Stimulated activated CD4-positive, alpha-beta T cell treated with anti-CD3 and anti-CD28 coated beads, TNF-alpha, amount 100 ng/mL, for 4 hours (primary cell): Measurements from ENCODE around the gene DRD2.
"Not testable (repeated sequence)": the region's sequence is repeated elsewhere in the genome, so short reads cannot be mapped to it uniquely, and the experiment has no call there.

Experiments used
- DNase-seq, 3 experiments: peaks; one replicate each; pipeline ENCODE4 v3.0.0-alpha.2; 2020; ENCODE audit warnings: low read depth in 3 of 3

The DRD2 gene

DNA sequence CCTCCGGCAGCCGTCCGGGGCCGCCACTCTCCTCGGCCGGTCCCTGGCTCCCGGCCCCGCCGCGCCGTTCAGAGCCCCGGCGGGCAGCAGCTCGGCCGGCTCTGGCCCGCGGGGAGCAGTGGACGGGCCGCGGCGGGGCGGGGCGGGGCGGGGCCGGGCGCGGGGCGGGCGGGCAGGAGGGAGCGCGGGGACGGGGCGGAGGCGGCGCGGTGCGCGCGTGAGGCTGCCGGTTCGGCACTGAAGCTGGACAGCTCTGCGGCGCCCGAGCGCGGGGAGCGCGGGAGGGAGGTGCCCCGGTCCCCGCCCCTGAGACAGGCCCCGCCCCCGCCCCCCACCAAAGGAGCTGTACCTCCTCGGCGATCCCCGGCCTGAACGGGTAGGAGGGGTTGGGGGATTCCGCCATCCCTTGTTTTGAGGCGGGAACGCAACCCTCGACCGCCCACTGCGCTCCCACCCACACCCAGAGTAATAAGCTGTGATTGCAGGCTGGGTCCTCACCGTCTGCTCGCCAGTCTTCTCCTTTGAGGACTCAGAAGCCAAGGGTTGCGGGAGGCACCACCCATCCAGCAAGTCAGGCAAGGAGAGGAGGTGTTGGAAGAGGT is at the start of gene DRD2:
DRD2 (minus strand) TSS at position 239 of the 602 bp plus-strand sequence. CDS start 50,747 bp downstream, outside the sequence.
- no peak for DNase-seq

DNA sequence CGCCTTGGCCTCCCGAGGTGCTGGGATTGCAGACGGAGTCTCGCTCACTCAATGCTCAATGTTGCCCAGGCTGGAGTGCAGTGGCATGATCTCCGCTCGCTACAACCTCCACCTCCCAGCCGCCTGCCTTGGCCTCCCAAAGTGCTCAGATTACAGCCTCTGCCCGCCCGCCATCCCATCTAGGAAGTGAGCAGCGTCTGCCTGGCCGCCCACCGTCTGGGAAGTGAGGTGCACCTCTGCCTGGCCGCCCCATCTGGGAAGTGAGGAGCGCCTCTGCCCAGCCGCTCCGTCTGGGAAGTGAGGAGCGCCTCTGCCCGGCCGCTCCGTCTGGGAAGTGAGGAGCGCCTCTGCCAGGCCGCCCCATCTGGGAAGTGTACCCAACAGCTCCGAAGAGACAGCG is 48.7 kb upstream of the DRD2 start:
- not testable (repeated sequence) for DNase-seq

DNA sequence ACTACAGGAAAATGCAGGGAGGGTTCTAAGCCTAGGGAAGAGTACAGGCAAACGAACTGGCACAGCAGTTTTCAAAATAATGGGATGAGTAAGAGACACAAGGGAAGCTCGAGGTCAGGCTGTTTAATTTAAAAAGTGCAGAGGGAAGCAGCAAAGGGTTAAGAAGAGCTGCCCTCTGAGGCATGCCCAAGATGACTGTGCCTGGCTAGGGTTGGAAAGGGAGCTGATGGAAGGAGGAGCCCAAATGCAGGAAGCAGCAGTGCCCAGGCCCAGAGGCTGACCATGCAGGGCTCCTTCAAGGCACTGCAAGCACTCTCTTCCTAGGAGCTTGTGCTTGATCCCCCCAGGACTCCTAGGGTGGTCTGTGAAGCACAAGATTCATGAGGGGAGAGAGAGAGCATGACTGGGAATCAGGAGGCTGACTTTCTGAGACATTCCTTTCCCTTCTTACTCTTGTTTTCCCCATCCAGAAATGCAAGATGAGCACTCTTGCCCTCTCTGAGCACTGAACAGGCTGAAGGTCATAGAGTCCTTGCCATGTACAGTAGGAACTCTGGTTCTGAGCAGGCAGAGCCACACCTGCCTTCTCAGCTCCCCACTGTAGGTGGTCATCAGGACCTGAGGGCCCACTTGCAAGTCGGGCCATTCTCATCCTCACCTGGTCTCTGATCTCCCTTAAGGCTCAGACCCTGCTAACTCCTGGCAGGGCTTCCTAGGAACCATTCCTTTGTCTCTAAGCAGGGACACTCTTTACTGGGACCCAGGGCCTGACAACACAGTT is 46.7 kb upstream of the DRD2 start:
- no peak for DNase-seq

DNA sequence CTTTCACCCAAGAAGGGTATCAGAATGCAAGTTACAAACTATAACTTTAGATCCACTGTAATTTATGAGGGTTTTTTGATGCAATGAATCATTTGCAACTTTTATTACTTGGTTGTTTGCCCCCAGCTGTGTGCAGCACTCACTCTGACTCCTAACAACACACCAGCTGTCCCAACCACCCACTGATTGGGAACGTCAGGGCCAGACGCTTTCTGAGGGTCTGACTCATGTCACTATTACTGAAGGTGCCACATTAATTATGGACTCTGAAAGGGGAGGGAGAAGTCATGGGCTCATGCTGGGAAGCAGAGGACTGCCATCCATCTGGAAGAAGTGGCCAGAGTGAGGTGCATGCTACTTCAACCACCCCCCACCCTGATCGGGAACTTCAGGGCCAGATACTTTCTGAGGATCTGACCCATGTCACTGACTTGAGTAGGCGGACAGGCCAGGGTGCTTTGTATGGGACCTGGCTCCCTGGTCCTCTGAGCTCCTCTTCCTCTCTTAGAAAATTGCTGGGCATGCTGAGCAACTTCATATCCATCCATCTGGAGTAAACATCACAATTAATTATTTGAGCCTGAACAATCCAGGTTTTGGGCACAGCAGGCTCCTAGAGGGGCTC is 44.9 kb upstream of the DRD2 start:
- DNase-seq = no peak

DNA sequence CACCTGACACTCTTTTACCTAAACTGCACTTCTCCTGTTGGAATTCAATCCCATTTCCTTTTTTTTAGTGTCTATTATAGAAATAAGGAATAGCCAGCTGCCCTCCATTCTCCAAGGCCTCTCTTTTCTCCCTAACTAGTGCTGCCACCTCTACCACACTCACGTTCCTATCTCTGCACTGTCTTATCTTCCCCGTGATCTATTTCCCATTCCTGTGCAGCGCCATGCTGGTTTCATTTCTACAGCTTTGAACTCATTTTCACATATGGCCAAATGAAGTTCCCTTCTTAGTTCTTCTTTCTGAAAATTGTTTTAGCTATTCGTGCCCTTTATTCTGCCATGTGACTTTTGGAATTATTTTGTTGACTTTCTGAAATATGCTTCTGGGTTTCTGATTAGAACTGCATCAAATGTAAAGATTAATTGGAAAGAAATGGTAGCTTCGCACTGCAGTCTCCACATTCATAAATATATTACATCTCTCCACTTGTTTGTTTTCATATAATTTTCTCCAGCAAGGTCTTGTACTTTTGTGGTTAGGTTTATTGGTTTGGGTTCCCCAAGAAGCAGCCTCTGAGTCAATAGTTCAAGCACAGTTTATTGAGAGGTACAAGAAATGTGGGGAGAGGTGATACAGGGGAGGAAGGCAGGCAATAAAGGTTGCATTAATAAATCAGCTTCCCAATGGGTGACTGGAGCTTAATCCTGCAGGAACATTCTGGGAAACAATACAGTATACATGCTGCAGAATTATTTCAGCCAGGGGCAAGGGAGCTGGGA is 43.7 kb upstream of the DRD2 start:
- no peak for DNase-seq

DNA sequence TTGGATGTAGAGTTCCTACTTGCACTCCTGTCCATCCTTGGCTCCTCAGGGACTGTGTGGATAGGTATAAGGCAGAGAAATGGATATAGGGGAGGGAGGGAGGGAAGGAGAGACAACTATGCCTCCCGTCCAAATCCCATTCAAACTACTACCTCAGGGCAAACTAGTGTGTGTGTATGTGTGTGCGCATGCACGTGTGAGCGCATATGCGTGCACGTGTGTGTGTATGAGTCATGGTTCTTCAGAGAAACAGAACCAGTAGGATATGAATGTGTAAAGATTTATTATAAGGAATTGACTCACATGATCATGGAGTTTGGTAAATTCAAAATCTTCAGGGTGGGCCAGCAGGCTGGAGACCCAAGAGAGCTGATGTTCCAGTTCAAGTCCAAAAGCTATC is 42.2 kb upstream of the DRD2 start:
- DNase-seq = no peak

DNA sequence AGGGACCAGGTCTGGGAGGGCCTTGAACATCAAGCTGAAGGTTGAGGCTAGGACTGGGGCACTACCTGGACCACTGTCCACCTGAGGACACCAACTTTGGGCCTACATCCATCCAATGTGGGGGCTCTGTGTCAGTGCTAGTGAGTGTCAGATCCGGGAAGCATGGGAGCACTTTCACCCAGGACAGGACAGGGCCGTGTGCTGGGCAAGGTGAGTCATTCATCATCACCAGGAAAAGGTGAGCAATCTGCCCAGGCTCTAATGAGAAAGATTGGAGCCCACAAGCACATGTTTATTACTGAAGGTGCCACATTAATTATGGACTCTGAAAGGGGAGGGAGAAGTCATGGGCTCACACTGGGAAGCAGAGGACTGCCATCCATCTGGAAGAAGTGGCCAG is 39.7 kb upstream of the DRD2 start:
- DNase-seq = no peak

DNA sequence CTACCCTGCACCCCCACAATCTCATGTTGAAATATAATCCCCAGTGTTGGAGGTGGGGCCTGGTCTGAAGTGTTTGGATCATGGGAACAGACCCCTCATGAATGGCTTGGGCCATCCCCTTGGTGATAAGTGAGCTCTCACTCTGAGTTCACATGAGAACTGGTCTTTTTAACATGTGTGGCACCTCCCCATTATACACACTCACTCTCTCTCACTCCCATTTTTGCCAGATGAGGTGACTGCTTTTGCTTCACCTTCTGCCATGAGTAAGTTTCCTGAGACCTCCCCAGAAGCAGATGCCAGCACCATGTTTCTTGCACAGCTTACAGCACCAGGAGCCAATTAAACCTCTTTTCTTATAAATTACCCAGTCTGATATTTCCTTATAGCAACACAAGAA is 32.1 kb upstream of the DRD2 start:
- DNase-seq = no peak

DNA sequence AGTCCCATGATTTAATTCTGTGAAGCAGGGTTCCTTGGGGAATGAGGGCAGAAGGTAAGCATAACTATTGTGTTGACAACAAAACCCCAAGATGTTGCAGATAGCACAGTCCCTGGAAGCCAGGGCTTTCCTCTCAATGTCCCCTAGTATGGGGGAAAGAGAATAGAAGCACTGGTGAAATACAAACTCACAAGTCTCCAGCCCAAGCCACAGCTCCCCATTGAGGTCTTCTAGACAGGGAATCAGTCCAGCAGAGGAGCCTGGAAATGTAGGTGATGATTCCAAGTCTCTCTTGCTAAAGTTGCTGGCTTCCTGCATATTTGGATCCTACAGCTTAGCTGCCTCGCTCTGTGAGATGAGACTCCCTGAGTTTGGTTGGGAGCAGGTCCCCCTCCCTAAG is 31.7 kb upstream of the DRD2 start:
- no peak for DNase-seq

DNA sequence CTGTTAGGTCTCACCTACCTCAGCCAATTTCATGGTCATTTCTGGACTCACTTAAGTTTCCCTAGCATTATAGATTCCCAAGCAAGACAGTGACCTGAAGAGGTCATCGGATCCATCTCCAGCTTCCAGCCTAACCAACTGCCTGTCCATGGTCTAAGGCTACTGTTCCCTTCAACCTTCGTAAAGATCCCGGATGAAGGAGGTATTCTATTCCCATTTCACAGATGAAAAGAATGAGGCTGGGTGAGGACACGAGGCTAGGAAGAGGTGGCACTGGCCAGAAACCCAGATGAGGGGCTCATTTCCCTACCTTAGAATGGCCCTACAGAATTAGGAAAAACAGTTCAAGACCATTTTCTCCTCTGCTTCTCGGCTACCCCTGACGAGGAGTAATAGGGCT is 31.3 kb upstream of the DRD2 start:
- DNase-seq = no peak

DNA sequence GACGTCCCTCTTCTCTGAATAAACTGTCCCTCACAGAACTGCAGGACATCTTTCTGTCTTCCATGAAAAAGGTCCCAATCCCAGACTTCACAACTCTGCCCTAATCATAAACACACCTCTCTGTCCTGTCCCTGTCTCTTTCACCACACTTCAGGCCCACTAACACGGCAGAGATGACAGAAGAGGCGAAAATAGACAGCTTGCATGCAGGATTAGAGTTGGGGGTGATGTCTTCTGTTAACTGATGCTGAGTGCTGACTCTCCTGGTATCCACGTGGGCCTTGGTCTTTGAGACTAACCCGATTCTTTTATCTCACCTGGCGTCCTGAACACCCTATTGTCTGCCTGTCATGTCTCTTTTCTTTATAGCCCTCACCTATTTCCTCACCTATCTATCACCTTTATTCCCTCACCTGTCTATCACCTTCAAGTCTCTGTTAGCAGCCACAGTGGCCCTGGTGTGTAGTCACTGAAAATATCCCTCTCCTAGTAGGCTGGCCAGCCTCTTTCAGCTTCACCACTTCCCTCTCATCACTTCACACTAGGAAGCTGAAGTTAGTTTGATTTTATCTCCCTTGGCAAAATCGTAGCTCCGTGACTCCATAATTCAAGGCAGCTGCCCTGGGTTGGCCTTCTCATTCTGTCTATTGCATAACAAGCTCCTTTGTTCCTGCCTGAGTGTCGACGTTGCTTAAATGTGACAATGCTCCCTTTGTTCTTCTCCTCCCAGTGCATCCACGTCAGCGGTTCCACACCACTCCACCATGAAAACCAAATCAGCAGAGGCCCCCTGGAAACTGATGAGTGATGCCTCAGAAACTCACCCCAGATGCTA is 30.6 kb upstream of the DRD2 start:
- no peak for DNase-seq

DNA sequence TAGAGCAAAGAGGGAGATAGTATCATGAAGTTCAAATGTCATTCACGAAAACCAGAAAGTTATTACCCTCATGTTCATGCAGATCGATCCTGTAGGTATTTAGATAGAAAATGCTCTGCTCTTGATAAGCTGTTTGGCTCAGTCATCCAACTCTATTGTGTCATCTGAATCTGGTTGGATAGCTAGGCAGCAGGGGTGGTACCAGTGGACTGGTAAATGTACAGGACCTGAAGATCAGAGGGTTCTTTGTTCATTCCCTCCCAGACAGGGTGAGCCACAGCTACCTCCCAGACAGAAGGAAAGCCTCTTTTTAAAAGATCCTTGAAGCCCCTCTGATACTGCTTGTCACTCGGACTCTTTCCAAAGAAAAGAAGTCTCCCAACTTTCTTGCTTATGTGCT is 29.8 kb upstream of the DRD2 start:
- no peak for DNase-seq

DNA sequence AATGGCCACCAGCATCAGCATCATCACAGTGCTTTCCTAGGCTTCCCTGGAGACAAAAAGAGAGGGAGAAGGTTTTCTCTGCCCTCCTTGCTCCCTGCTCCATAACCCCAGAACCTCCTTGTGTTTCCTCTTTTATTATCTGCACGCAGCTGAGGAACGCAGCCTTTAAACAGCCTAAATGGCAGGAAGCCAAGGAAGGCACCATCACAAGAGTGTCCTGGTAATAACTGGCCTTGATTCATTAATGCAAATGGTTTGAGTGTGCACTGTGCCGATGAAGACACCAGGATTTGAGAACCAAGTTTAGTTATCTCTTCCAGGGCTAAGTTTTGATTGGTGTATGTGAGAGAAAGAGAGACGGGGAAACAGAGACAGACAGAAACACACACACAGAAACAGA is 29.4 kb upstream of the DRD2 start:
- DNase-seq = no peak

DNA sequence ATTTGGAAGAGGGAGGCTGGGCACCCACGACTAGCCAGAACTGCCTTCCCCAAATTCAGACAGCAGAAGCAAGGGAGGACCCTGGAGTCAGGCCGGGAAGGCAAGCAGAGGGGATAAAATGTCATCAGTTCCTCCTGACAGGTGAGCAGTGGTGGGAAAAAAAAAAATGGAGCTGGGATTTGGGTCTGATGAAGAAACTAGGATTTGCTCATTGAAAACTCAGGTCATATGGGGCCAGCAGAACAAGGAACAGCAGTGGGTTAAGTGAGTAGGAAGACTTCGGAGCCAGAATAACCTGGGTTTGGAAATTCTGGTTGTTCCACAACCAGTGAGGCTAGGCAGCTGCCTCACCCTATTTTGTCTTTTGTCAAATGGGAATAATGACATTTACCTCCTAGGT is 28.9 kb upstream of the DRD2 start:
- no peak for DNase-seq

DNA sequence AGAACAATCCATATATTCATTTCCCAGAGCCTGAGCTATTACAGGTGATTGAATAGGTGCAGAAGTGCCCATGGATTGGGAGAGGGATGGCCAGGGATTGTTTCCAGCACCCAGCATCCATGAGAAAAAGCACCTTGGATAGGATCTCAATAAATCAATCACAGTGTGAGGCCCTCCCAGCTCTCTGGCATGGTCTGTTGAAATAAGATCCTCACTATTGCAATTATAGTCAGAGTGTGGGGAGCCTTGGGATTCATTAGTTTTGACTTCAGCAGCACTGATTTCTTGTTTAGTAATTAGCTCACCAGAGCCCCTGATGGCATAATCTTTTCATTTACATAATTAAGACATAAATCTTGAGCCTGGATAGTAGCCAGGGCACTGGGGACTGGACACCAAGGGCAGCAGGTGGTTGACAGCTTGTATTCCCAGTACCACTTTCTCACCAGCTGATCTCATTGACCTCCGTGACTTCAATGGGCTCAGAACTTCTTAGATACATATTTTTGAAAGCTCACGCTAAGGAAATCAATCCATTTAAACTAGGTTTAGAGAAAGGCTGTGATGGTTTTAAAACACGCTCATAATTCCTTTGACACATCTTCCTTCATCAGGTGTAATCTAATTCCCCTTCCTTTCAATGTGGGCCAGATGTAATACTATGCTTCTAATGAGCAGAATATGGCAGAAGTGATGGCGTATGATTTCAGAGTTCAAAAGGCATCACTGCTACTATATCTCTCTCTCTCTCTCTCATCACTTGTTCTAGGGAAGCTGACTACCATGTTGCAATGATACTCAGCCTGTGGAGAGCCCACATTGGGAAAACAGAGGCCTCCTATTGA is 22.1 kb upstream of the DRD2 start:
- no peak for DNase-seq

DNA sequence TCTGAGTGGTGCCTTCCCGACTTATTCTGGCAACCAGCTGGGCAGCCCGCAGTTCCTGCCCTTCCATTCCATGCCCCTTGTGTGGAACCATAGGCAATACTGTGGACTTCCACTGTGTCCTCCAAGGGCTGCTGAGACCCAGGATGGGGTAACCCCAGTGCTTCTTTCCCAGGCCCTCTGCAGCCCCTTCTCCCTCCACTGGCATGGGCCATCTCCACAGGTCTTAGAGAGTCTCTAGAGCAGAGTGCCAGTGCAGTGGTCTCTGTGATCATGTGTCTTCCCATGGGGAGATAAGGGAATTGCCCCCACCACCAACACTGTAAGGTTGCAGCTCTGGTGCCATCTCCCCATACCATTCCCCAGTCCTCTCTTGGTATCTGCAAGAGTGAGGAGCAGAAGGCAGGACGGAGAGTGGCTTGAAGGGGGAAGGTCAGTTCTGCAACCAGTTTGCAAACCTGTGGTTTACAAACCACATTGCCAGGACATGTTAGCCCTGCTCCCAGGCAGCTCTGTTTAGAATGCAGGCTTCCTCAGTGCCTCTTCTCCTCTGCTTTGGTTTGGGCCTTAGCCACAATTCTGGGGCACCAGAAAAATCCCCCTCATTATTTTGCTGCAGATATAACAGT is 20.9 kb upstream of the DRD2 start:
- no peak for DNase-seq

DNA sequence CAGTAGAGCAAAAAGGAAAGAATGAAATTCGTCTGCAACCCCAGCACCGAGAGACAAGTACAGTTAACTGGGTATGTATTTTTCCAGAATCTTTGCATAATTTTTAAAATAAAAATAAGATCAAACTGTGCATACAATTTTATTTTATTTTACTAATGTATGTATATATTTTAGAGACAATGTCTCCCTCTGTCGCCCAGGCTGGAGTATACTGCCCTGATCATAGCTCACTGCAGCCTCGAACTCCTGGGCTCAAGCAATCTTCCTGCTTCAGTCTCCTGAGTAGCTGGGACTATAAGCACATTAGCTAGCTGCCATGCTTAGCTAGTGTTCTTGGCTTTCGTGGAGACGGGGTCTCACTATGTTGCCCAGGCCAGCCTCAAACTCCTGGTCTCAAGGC is 18.8 kb upstream of the DRD2 start:
- DNase-seq = no peak

DNA sequence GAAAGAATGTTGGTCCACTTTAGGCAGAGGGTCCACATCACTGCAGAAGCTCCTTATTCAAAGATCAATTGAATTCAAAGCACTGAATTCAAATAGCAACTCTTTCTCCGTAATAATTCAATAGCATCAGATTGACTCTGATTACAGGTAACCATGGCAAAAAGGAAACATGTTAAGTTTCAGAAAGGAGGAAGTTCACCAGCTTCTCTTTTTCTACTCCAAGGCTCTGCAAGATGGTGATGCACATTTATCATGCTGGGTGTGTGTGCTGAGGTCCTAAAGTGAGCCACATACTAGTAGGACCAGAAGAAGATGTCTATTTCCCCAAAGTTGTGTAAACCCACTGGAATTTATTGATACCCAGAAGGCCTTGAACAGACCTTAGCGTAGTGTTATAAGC is 18.0 kb upstream of the DRD2 start:
- DNase-seq = no peak

DNA sequence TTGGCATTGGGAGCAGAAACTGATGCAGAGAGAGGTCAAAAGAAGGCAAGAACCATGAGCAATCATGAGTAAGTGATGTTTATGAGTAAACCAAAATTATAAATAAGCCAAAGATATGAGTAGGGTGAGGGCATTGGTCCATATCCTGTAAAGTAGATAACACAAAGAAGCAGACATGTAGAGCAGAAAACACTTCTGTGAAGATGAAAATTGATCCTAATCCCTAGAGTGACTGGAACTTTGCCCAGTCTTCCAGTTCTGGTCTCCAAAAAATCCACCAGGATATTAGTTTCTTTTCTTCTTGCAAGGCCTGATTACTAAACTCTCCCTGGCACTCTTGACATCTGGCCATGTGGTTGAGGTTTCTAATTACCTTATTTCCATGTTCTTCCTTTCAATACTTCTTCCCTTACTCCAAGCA is 13.7 kb upstream of the DRD2 start:
- DNase-seq = no peak

DNA sequence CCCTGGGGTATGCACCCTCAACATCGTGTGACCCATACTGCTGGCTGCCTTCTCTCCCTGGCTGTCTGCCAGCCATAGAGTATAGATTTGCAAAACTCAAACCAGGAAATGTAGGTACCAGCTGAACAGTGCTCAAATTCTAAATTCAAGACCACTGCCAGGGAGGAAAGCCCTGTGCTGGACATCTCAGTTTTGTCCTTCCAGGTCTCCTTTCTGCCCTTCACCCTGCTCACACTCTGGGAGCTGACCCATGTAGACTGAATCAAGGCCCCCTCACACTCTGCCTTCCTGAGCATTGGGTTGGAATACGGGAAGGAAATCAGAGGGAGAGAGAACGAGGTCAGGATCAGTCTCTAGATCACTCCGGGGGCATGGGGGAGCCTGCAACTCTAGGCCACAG is 12.4 kb upstream of the DRD2 start:
- no peak for DNase-seq
